Forelimb muscle (tissue), 1 donor: ENCODE data around the gene PARD3. TPM values are rescaled to one million over a fixed set of nuclear protein-coding genes. Genes with fewer than 3 reads are reported as not detected.
"Not testable (repeated sequence)": the region's sequence is repeated elsewhere in the genome, so short reads cannot be mapped to it uniquely, and the experiment has no call there.

Source experiments
- DNase-seq: peaks from one replicate; pipeline ENCODE4 v3.0.0-alpha.2; 2013; ENCODE audit warnings: low read depth
- polyA plus RNA-seq: library from polyadenylated mRNA; unstranded; fragments of 120-200 nt; gene quantifications from one replicate; pipeline ENCODE4 v1.2.1, GENCODE V29; 2013; ENCODE audit not compliant: insufficient read length

PARD3 gene
- polyA plus RNA-seq, 1 donor: 40.0 TPM

- DNase-seq: no peak
These were observed 430.7 kb downstream of the PARD3 start for GRCh38 chr10:34384372-34384771.

GRCh38 chr10:34382626-34383025 is 432.5 kb downstream of the PARD3 start:
- no peak for DNase-seq

GRCh38 chr10:34380856-34381255 is 434.2 kb downstream of the PARD3 start:
- DNase-seq: no peak

GRCh38 chr10:34378297-34378696 is 436.8 kb downstream of the PARD3 start:
- no peak for DNase-seq

GRCh38 chr10:34377833-34378232 is 437.3 kb downstream of the PARD3 start:
- DNase-seq: no peak

DNA sequence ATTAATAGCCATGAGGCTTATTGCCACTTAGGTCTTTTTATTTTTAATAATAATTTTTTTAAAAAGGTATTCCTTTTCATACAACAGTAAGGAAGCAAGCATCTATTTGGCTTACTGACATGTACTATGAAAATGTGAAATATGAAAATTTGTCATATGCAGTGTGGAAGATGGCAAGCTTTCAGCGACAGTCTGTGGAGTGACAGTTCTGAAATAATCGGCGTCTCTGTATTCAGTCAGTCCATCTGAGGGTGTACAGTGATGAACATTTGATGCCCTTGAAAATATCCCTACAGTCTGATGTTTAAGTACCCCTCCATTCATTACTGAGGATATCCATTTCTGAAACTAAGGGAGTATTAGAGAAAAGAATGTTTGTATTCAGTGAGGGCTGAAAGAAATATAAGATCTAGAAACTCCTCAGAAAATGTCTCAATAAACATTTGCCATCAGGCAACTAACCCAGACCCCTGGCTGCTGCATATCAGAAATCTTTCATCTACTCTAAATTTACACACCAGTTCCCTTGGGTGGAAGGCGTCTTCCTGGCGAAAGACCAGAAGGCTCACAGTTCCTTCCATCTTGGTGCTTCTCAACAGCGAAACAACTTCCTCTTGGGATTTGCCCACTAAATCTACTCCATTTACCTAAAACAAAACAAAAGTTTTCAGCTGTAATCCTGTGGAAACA is 440.6 kb downstream of the PARD3 start:
- no peak for DNase-seq

GRCh38 chr10:34373211-34373610 is 441.9 kb downstream of the PARD3 start:
- DNase-seq: no peak

GRCh38 chr10:34372509-34372908 is 442.6 kb downstream of the PARD3 start:
- DNase-seq: no peak

DNA sequence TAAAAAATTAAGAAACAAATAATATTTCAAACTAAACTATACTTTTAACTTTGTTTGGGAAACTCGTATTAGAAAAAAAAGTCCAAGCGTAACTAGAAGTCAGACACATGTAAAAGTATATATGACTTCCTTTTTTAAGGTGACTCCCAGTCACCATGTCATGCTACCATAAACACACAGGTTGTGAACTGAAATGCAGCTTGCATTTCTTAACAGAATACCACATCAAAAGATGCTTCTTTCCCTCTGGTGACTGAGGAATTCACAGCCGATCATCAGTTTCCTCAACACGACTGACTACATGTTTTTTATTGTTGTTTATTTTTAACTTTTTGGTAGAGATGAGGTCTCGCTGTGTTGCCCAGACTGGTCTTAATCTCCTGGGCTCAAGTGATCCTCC is 445.0 kb downstream of the PARD3 start:
- no peak for DNase-seq

- DNase-seq: no peak
These were observed 446.0 kb downstream of the PARD3 start for GRCh38 chr10:34369120-34369519.

DNA sequence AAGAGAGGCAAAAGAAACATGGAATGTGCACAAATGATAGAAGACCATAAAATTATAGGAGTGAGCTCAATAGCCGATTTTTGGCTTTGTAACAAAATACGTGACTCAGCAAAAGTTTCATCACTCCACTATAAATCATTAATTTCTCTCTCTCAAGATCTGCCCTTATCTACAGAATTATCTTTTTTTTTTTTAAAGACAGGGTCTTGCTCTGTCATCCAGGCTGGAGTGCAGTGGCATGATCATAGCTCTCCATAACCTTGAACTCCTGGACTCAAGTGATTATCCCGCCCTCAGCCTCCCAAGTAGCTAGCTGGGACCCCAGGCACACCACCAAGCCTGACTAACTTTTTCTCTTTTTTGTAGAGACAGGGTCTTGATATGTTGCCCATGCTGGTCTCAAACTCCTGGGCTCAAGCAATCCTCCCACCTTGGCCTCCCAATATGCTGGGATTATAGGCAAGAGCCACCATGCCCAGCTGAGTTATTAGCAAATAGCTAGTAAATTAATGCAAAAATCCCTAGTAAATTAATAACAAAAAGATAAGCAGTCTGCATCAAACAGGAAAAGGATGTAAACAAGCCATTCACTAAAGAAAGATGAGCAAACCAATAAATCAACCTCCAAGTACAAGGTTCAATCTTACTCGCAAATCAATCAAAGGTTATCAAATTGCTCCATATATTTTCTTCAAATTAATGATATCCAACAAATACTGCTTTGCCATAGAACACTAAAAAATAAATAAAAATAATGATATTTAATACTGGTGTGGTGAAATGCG is 450.7 kb downstream of the PARD3 start:
- DNase-seq: no peak

DNA sequence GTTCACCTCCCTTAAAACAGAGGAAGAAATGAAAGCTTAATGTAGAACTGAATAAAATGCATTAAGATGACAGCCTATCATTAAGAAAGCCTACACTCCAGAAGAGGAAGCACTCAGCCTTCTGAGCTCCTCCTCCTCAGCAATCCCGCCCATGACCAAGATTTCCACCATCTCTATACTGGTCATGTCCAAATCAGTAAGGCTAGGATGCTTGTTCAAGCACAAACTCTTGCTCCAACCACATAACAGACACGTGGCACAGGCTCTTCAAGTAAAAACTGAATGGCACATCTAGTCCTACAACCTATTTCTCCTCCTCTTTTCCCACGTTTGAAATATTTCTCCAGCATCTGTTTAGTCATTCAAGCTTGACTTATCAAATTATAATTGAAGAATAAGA is 454.1 kb downstream of the PARD3 start:
- DNase-seq: no peak

GRCh38 chr10:34359435-34359813 is 455.7 kb downstream of the PARD3 start:
- DNase-seq: no peak

DNA sequence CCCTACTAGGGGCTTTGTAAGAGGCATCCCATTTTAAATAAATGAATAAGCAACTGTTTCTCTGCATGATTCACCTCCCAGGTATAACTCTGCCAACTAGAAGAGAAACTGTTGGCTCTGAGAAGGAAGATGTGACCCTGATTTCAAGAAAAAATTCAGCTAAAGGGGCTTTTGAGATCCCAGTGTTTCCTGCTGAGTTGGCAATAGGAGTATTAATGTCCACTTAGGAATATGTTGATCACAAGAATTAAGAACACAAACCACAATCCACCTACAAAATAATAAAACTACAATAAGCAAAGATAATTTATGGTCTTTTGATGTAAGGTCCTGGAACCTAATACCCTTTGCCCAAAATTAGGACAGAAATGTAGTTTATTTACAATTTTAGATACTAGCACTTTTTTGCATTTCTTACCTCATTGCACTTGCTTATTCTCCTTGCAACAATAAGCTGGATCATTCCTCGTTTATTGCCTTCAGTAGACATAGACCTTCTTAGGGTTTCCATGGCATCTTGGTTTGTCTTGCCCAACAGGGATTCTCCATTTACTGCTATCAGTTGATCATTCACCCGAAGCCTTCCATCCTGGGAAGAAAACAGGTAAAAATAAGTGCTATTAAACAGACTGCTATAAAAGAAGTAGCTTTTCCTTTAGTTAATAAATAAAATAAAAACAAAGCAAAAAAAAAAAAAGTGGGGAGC is 456.2 kb downstream of the PARD3 start:
- no peak for DNase-seq

DNA sequence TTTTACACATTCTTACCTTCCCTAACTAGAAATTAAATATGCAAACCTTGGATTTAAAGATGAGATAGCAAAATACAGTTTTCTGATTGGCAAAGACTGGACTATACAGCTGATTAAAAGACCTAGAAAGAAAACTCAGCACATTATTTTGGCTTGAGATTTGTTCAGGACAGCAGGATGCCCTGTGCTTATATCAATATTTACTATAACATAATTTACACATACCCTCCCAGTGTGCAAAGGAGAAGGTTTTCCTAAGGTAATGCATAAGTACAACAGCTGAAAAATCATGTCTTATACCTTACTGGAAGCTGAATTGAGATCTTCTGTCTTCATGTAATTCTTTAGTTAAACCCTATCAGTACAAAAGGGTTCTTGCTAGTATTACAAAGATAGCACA is 458.6 kb downstream of the PARD3 start:
- DNase-seq: no peak

GRCh38 chr10:34353530-34353929 is 461.6 kb downstream of the PARD3 start:
- not testable (repeated sequence) for DNase-seq

- not testable (repeated sequence) for DNase-seq
These were observed 462.4 kb downstream of the PARD3 start for GRCh38 chr10:34352599-34353204.

DNA sequence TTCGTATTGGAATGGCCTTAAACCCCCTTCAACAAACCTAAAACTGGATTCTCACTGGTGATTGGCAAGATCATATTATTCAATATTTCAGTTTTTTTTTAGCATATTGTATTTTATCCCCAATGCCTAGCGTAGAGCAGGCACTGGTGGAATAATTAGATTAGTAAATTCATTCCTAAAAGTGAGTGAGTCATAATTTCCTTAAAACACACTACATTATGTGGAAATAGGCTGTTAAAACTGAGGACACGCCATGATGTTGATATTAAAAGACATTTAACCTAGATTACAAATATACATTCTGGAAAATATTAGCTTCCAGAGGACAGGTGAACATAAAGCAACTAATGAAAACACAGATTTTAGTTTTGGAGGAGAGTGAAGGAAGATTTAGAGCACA is 463.9 kb downstream of the PARD3 start:
- no peak for DNase-seq

DNA sequence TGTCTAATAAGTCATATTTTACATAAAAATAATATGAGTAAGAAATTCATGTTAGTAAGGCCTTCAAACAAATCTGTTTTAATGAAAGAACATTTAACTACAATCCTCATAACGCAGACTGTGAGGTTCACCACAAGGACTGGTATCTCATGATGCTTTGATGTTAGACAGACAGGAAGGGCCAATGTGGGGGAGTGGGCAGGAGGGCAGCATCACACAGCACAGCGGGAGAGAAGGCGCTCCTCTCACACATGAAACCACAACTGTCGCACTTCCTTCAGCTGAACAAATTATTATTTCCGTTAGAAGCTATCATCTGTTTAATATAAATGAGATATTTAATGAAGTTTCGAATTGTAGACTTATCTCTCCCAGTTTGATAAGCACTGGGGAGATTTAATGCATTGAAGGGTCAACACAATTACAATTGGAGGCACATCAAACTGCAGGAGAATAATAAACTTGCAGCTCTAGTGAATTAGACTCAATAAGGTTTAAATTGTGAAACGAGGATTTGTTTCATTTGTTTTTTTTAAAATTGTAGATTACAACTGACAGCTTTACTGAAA is 466.1 kb downstream of the PARD3 start:
- no peak for DNase-seq

DNA sequence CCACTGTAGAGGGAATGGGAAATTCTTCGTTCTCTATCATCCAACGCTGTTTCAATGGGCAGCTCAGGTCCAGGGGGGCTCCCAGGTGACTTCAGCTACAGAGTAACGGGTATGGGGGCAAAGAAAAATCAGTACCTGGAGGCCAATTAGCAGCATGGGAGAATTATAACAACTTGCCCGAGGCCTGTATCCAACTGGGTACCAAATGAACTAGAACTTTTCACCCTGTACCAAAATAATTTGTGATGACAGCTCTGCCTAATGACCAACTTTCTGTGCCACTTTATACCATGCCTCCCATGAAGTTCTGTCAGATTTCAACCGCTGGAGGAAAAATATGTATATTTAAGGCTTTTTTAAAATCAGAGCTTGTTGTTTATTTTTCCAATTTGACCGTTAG is 467.1 kb downstream of the PARD3 start:
- no peak for DNase-seq

- no peak for DNase-seq
These were observed 468.0 kb downstream of the PARD3 start for GRCh38 chr10:34347131-34347530.

GRCh38 chr10:34346516-34347100 is 468.5 kb downstream of the PARD3 start:
- no peak for DNase-seq
